HUDEP-2 (cell line): ENCODE data around the gene SYK.

Source experiments
- DNase-seq, 76 experiments: peaks; one replicate each; lab custom pipeline; 2025; ENCODE audit not compliant: unreplicated experiment in 76 of 76; lab: John Stamatoyannopoulos, UW

Gene SYK

GRCh38 chr9:90844326-90844725 lies 42.7 kb downstream of the SYK start:
- DNase-seq, result no peak

GRCh38 chr9:90846770-90847419 lies 45.3 kb downstream of the SYK start:
- no peak for DNase-seq

- DNase-seq, result no peak
Observed at GRCh38 chr9:90847971-90848370, 46.4 kb downstream of the SYK start.

GRCh38 chr9:90848866-90849265 lies 47.2 kb downstream of the SYK start:
- DNase-seq, result no peak

GRCh38 chr9:90851444-90851843 lies 49.8 kb downstream of the SYK start:
- DNase-seq, result no peak

- DNase-seq, result no peak
Observed at GRCh38 chr9:90853945-90854344, 52.3 kb downstream of the SYK start.

GRCh38 chr9:90854637-90855175 lies 53.1 kb downstream of the SYK start:
- DNase-seq, result no peak

- DNase-seq, result no peak
Observed at GRCh38 chr9:90855208-90855902, 53.7 kb downstream of the SYK start.

- no peak for DNase-seq
Observed at GRCh38 chr9:90857091-90857490, 55.5 kb downstream of the SYK start.

GRCh38 chr9:90857855-90858254 lies 56.2 kb downstream of the SYK start:
- no peak for DNase-seq

GRCh38 chr9:90858457-90858901 lies 56.9 kb downstream of the SYK start:
- DNase-seq, result no peak

- no peak for DNase-seq
Observed at GRCh38 chr9:90860382-90860781, 58.8 kb downstream of the SYK start.

GRCh38 chr9:90860826-90861225 lies 59.2 kb downstream of the SYK start:
- no peak for DNase-seq

- DNase-seq, result no peak
Observed at GRCh38 chr9:90861380-90861779, 59.8 kb downstream of the SYK start.

- DNase-seq, result no peak
Observed at GRCh38 chr9:90861826-90862740, 60.5 kb downstream of the SYK start.

- no peak for DNase-seq
Observed at GRCh38 chr9:90864779-90865178, 63.2 kb downstream of the SYK start.

GRCh38 chr9:90867101-90867500 lies 65.5 kb downstream of the SYK start:
- DNase-seq, result no peak

GRCh38 chr9:90868555-90868954 lies 66.9 kb downstream of the SYK start:
- no peak for DNase-seq

- DNase-seq, result no peak
Observed at GRCh38 chr9:90869361-90869760, 67.7 kb downstream of the SYK start.

- DNase-seq, result peak in 17 of 76 experiments; percentile 1 to 33 (median 12)
Observed at GRCh38 chr9:90870621-90871326, 69.2 kb downstream of the SYK start.
